Fibroblast of upper back skin (primary cell): ENCODE data around the gene THAP5.
"Not testable (repeated sequence)": the region's sequence is repeated elsewhere in the genome, so short reads cannot be mapped to it uniquely, and the experiment has no call there.

Experiments
- DNase-seq: peaks from one replicate; pipeline ENCODE4 v3.0.0-alpha.2; 2013

The THAP5 gene

DNA sequence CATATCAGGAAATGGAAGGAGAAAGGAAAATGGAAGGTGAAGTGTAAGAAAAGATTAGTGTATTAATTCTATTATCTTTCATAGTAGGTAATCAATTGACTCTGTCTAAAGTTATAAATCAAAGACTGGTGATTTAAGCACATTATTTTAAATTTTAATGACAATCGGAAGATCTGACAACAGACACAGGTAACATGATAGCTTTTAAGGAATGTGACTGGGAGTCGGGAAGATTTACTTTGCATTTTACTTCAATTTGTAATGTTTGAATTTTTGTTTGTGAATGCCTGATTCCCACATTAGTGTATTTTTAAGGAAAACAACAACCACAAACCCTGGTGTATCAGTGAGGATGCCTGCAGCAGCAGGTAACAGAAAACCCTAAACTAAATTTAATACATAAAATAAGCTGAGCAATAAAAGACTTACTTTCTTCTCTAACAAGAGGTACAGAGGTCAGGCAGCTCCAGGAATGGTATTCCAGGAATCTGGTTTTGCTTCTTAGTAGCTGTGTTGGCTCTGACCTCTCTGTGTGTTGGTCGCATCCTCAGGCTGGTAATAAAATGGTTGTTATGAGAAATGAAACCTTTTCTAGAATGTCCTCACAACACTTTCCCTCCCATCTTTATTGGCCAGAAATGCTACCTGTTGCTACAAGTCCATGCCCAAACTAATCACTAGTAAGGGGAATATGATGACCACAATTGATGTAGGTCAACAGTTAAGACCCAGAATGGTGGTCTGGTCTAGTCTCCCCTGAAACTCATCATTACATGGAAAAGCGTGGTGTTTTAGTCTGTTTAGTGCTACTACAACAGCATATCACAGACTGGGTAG, 12.4 kb upstream of the THAP5 start:
- peak; percentile 29 for DNase-seq

GRCh38 chr7:108580298-108580697, 10.8 kb upstream of the THAP5 start:
- DNase-seq = no peak

- DNase-seq = no peak
Observed at GRCh38 chr7:108578937-108579336, 9.4 kb upstream of the THAP5 start.

GRCh38 chr7:108576116-108576515, 6.6 kb upstream of the THAP5 start:
- DNase-seq = no peak

GRCh38 chr7:108575156-108575555, 5.7 kb upstream of the THAP5 start:
- no peak for DNase-seq

- DNase-seq = no peak
Observed at GRCh38 chr7:108572480-108572879, 3.0 kb upstream of the THAP5 start.

GRCh38 chr7:108570146-108570755, 745 bp upstream of the THAP5 start:
- DNase-seq = peak; percentile 28

DNA sequence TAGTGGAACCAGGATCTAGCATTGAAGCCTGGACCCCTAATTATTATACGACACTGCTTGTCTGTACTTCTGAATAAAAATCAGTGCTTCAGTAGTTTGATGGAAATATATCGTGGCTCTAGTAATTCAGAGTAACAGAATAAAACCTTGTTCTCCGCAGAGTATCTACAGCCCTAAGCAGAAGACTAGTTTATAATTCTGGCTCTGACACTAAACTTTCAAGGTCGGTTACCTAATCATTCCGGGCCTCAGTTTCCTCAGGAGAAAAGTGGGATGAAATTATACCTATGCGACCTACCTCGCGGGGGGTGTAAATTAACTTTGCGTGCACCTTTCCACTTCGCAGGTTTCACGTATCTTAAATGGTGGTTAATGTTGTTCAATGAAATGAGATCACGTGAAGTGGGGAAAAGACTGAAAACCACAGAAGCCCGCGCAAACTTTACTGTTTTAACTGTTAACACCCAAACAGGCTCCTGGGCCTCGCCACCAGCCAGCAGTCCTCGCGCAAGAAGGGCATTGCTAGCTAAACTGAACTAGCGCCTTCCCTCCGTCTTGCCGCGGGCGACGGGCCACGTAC, 615 bp downstream of the THAP5 start:
- no peak for DNase-seq

GRCh38 chr7:108565987-108566386, 3.5 kb downstream of the THAP5 start:
- DNase-seq = no peak

DNA sequence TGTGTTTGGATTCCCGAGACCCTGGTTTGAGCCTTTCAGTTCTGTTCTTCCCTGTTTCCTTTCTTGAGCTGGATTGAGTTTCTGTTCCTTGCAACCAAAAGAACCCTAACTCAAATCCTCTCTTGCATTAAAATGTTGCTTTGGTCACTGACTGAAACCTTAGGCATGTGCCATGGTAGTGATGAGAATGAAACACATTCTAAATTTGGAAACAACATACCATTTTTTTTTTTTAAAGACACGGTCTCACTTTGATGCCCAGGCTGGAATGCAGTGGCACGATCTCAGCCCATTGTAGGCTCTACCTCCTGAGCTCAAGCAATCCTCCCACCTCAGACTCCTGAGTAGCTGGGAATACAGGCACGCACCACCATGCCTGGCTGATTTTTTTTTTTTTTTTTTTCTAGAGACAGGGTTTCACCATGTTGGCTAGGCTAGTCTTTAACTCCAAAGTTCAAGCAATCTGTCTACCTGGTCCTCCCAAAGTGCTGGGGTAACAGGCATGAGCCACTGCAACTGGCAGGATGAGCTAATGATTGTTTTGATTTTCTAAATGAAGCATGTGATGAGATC, 8.4 kb downstream of the THAP5 start:
- peak; percentile 27 for DNase-seq

DNA sequence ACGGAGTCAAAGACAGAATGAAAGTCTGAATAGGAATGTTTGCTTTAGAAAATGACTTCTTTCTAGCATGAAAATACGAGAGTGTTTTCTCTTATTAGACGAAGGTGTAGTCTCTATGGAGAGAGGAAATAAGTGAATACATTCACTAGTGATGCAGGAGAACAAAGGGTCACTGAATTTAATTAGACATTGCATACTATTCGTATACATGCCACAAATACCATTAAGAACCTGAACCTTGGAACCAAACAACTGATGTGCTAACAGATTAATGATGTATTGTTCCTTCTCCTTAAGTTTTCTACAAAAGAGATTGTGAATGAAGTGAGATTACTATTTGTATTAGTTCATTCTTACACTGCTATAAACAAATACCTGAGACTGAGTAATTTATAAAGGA, 10.3 kb downstream of the THAP5 start:
- no peak for DNase-seq

DNA sequence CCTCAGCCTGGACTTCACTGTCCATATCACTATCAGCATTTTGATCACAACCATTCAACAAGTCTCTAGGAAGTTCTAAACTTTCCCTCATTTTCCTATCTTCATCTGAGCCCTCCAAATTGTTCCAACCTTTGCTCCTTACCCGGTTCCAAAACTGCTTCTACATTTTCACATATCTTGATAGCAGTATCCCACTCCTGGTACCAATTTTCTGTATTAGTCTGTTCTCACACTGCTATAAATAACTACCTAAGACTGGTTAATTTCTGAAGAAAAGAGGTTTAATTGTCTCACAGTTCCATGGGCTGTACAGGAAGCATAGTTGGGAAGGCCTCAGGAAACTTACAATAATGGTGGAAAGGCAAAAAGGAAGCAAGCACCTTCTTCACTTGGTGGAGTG, 11.9 kb downstream of the THAP5 start:
- DNase-seq = no peak

GRCh38 chr7:108557191-108557590, 12.3 kb downstream of the THAP5 start:
- no peak for DNase-seq

DNA sequence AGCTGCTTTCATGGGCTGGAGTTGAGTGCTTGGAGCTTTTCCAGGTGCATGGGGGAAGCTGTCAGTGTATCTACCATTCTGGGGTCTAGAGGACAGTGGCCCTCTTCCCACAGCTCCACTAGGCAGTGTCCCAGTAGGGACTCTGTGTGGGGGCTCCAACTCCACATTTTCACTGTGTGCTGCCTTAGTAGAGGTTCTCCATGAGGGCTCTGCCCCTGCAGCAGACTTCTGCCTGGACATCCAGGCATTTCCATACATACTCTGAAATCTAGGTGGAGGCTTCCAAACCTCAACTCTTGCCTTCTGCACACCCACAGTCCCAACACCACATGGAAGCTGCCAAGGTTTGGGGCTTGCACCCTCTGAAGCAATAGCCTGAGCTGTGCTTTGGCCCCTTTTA, 12.8 kb downstream of the THAP5 start:
- not testable (repeated sequence) for DNase-seq

GRCh38 chr7:108548141-108548896, 21.2 kb downstream of the THAP5 start:
- not testable (repeated sequence) for DNase-seq

DNA sequence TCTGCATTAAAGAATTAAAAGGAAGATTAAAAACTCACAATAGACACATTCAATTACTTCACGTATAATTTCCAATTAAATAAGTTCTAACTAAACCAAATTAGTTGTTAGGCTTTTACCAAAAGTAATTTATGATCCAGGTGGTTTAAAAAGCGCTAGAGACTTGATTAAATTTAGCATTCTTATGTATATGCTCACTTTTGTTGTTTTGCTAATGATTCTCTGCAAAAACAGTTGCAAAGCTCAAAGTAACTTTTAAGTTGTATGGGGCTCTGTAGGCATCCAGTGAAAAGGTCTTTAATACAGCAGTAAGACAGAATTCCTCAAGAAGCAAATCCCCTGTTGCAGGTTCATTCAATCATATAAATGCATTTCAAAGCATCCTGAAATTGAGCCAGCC, 28.0 kb downstream of the THAP5 start:
- DNase-seq = no peak

DNA sequence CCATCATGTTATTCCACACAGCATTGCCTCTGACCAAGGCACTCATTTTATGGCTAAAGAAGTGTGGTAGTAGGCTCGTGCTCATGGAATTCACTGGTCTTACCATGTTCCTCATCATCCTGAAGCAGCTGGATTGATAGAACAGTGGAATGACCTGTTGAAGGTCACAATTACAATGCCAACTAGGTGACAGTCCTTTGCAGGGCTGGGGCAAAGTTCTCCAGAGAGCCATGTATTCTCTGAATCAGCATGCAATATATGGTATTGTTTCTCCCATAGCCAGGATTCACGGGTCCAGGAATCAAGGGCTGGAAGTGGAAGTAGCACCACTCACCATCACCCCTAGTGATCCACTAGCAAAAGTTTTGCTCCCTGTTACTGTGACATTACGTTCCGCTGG, 30.8 kb downstream of the THAP5 start:
- DNase-seq = not testable (repeated sequence)

GRCh38 chr7:108538236-108538635, 31.3 kb downstream of the THAP5 start:
- DNase-seq = not testable (repeated sequence)

DNA sequence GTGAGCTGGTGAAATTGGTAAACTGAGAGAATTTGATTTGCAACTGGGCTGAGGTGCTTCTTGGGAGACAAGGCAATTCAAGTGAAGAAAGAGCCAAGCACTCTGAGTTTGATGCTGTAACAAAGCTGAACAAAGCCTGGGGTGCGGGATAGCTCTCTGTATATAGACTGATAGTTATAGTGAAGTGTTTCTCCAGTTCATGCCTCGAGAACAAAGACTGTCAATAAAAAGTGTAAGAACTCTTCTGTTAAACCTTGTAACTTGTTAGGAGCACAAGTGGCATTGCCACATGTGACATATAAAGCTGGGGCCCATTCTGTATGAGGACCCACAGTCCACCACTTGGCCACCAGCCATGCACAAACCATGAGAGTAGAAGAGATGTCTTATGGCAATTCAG, 32.3 kb downstream of the THAP5 start:
- DNase-seq = no peak

DNA sequence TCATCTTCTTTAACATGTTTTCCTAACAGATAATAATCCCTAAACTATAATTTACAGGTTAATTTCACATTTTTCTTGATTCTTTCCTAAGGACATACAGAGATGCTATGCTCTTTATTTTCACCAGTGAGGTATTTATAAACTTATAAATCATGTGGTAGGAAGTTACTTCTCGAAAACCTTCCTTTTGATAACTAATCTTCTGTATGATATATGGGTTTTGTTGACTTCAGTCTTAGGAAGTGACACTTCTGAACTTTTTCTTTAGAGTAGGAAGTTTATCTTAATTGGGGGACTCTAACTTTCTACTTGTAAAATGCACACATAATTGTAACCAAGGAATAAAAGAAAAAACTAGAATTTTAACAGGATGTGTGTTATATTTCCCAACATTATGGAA, 33.8 kb downstream of the THAP5 start:
- DNase-seq = no peak

DNA sequence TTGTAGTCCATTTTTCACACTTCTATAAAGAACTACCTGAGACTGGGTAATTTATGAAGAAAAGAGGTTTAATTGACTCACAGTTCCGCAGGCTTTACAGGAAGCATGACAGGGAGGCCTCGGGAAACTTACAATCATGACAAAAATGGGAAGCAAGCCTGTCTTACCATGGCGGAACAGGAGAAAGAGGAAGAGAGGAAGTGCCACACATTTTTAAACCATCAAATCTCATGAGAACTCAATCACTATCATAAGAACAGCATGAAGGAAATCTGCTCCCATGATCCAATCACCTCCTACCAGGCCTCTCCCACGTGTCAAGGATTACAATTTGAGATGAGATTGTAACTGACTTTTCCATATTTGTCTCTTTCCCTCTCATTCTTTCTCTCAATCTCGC, 34.2 kb downstream of the THAP5 start:
- DNase-seq = no peak

DNA sequence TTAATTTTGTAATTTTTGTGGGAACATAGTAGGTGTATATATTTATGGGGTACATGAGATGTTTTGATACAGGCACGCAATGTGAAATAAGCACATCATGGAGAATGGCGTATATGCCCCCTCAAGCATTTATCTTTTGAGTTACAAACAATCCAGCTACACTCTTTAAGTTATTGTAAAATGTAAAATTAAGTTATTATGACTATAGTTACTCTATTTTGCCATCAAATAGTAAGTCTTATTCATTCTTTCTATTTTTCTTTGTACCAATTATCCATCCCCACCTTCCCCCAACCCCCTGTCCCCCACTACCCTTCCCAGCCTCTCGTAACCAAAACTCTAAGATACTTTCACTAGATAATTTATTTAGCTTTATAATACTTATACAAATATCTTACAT, 35.8 kb downstream of the THAP5 start:
- DNase-seq = no peak

DNA sequence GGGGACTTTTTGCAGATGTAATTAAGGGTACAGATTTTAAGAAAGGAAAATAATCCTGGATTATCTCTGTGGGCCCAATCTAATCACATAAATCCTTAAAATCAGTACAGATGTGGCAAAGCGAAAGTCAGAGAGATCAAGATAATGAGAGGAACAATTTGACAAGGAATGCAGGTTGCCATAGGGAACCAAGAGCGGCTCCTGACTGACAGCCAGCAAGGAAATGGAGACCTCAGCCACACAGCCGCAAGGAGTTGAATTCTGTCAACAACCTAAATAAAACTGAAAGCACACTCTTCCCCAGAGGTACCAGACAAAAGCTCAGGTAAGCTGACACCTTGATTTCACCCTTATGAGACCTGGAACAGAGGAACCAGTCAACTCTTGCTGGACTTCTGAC, 40.2 kb downstream of the THAP5 start:
- no peak for DNase-seq
